HG03060 (cell line): ENCODE results near the gene RUVBL1.

Experiments used
- ATAC-seq: cut with Tn5 transposase; IDR thresholded peaks from one replicate; pipeline ENCODE4 v1.9.1; 2021; ENCODE audit warnings: low read depth, moderate number of reproducible peaks; ENCODE audit not compliant: unreplicated experiment

The RUVBL1 gene

GRCh38 chr3:128036119-128036518, 87.5 kb downstream of the RUVBL1 start:
- ATAC-seq, result no peak

GRCh38 chr3:128033102-128033501, 90.5 kb downstream of the RUVBL1 start:
- no peak for ATAC-seq
